OCI-LY7 (cell line): ENCODE data around the gene PEX7. TPM values are rescaled to one million over a fixed set of nuclear protein-coding genes. Genes with fewer than 3 reads are reported as not detected.

ENCODE experiments used
- BruUV-seq: library from RNA; stranded (reverse); fragments of 400-500 nt; replicated peaks from 2 replicates; lab custom pipeline; 2021; lab: Mats Ljungman, UMichigan
- CTCF ChIA-PET: fragments of 300-600 bp; sonication (Branson Sonifier 250); formaldehyde crosslinking; loops from one replicate; lab custom pipeline; 2022; ENCODE audit warnings: antibody characterized with exemption; ENCODE audit not compliant: unreplicated experiment; lab: Charles Lee
- POLR2A ChIA-PET: fragments of 300-600 bp; sonication (Branson Sonifier 250); formaldehyde crosslinking; loops from one replicate; lab custom pipeline; 2022; ENCODE audit warnings: antibody characterized with exemption; lab: Charles Lee
- DNase-seq: peaks from one replicate; pipeline ENCODE4 v3.0.0-alpha.2; 2015; ENCODE audit warnings: low spot score
- H2AFZ ChIP-seq: fragments of 200-600 bp; sonication (generic), shearing (Covaris generic); 2 replicates; pipeline ENCODE4 v1.6.1; 2014; ENCODE audit warnings: mild to moderate bottlenecking, antibody characterized with exemption, low read length, moderate library complexity
- H3K27ac ChIP-seq: fragments of 200-600 bp; sonication (generic); 2 replicates; pipeline ENCODE4 v1.5.1; 2014; ENCODE audit warnings: mixed run types, low read depth, mild to moderate bottlenecking, moderate library complexity, low read length, inconsistent platforms; ENCODE audit not compliant: poor library complexity, severe bottlenecking
- H3K36me3 ChIP-seq: fragments of 200-600 bp; sonication (generic); 2 replicates; pipeline ENCODE4 v1.6.1; 2014; ENCODE audit warnings: mild to moderate bottlenecking, antibody characterized with exemption, low read length, moderate library complexity, mixed read lengths; ENCODE audit not compliant: insufficient read depth
- H3K4me1 ChIP-seq: fragments of 200-600 bp; sonication (generic); 2 replicates; pipeline ENCODE4 v1.5.1; 2014; ENCODE audit warnings: mild to moderate bottlenecking, low read length; ENCODE audit not compliant: insufficient read depth, poor library complexity, severe bottlenecking
- H3K4me2 ChIP-seq: fragments of 200-600 bp; sonication (generic); 2 replicates; pipeline ENCODE4 v1.6.1; 2014; ENCODE audit warnings: mild to moderate bottlenecking, low read length
- H3K4me3 ChIP-seq: fragments of 200-600 bp; sonication (generic); 2 replicates; pipeline ENCODE4 v1.5.1; 2014; ENCODE audit warnings: mild to moderate bottlenecking, low read depth, low read length; ENCODE audit not compliant: poor library complexity, severe bottlenecking
- H3K79me2 ChIP-seq: fragments of 200-600 bp; sonication (generic); 2 replicates; pipeline ENCODE4 v1.6.1; 2016; ENCODE audit warnings: low read depth, mild to moderate bottlenecking, low read length, moderate library complexity, mixed read lengths; ENCODE audit not compliant: insufficient read depth
- H3K9me2 ChIP-seq: fragments of 200-600 bp; sonication (generic); 2 replicates; pipeline ENCODE4 v1.6.1; 2016; ENCODE audit warnings: mild to moderate bottlenecking, low read length, mixed read lengths; ENCODE audit not compliant: insufficient read depth
- H3K9me3 ChIP-seq: fragments of 200-600 bp; sonication (generic); 2 replicates; pipeline ENCODE4 v1.6.1; 2014; ENCODE audit warnings: mild to moderate bottlenecking, mixed run types, low read length, mixed read lengths
- H4K20me1 ChIP-seq: fragments of 200-600 bp; sonication (generic); 2 replicates; pipeline ENCODE4 v1.6.1; 2014; ENCODE audit warnings: mild to moderate bottlenecking, antibody characterized with exemption, low read length, moderate library complexity, mixed read lengths; ENCODE audit not compliant: insufficient read depth
- CTCF ChIP-seq: fragments of 200-600 bp; sonication (generic); conservative IDR thresholded peaks from 2 replicates; pipeline ENCODE4 v1.5.1; 2014; ENCODE audit warnings: mild to moderate bottlenecking, antibody characterized with exemption, low read length, moderate library complexity, mixed read lengths
- EZH2phosphoT487 ChIP-seq: fragments of 200-600 bp; sonication (generic); IDR thresholded peaks from 2 replicates; pipeline ENCODE4 v1.6.1; 2018; ENCODE audit warnings: low read depth, borderline replicate concordance, mild to moderate bottlenecking, mixed run types, antibody characterized with exemption, low read length, moderate library complexity, mixed read lengths
- intact Hi-C: fragments of 100-400 bp; cut with micrococcal nuclease; formaldehyde crosslinking; loops from one replicate; pipeline ENCODE4 v1.10.0; 2022; ENCODE audit not compliant: unreplicated experiment
- total RNA-seq, 2 experiments: library from RNA; depleted of rRNA in 1 of 2; stranded (reverse); fragments of >200 nt in 1 of 2; shearing (Covaris generic) in 1 of 2; gene quantifications; 2 replicates each; pipeline ENCODE4 v1.2.3, GENCODE V29; 2014 to 2022

PEX7 gene
- total RNA-seq, 2 experiments from 2014 or later = 5.8 to 8.4 TPM

GRCh38 chr6:136952714-136953260, 130.4 kb downstream of the PEX7 start:
- CTCF ChIA-PET = no interaction called here
- H3K4me2 ChIP-seq = no peak overlapping the region
- H3K36me3 ChIP-seq = no peaks in the 10 kb centered on the region
- H4K20me1 ChIP-seq = no peaks in the 10 kb centered on the region
- TF ChIP-seq CTCF (no peak), EZH2phosphoT487 (no peak)
- no peaks in the 10 kb centered on the region for H3K9me2 ChIP-seq
- POLR2A ChIA-PET = no interaction called here
- no TSS peak for BruUV-seq
- no peak overlapping the region for H3K4me3 ChIP-seq
- intact Hi-C loops = no loop called here
- H2AFZ ChIP-seq = no peak overlapping the region
- H3K9me3 ChIP-seq = no peaks in the 10 kb centered on the region
- no peak for DNase-seq
- H3K4me1 ChIP-seq = peaks cover 13% of the 10 kb centered on the region
- no peak overlapping the region for H3K27ac ChIP-seq
- H3K79me2 ChIP-seq = no peaks in the 10 kb centered on the region

- H3K27ac ChIP-seq = no peak overlapping the region
- ChIA-PET POLR2A (no interaction called here), CTCF (no interaction called here)
- no peak overlapping the region for H2AFZ ChIP-seq
- TF ChIP-seq CTCF (no peak), EZH2phosphoT487 (no peak)
- no peak overlapping the region for H3K4me2 ChIP-seq
- no peaks in the 10 kb centered on the region for H3K9me3 ChIP-seq
- H4K20me1 ChIP-seq = no peaks in the 10 kb centered on the region
- H3K9me2 ChIP-seq = no peaks in the 10 kb centered on the region
- no peak overlapping the region for H3K4me3 ChIP-seq
- H3K79me2 ChIP-seq = no peaks in the 10 kb centered on the region
- no peak for DNase-seq
- intact Hi-C loops = no loop called here
- no TSS peak for BruUV-seq
- no peaks in the 10 kb centered on the region for H3K36me3 ChIP-seq
- peaks cover 13% of the 10 kb centered on the region for H3K4me1 ChIP-seq
Measured at GRCh38 chr6:136955123-136955522, 132.7 kb downstream of the PEX7 start.
